HG03432 (cell line): Measurements from ENCODE around the gene COMMD3.

Experiments
- ATAC-seq: cut with Tn5 transposase; IDR thresholded peaks from one replicate; pipeline ENCODE4 v1.9.1; 2021; ENCODE audit warnings: mild to moderate bottlenecking, moderate library complexity; ENCODE audit not compliant: unreplicated experiment

The COMMD3 gene

DNA sequence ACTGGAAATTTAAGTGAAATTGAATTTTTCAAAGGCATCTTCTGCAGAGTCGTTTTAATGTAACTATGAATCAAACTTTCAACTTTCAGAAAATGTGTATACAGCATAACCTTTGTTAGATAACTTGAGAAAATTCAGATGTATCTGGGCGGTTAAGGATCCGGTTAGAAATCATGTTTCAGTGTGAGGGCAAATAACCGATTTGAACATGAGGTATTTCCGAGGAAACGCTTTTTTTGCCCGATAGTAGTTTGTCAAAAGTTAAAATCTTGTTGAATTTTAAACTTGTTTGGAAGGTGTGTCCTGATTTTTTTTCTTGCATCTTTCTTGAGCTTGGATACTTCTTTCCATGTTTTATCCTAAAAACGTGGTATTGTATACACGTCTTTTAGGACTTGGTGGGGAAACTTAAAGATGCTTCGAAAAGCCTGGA is 3.4 kb downstream of the COMMD3 start:
- ATAC-seq = no peak

DNA sequence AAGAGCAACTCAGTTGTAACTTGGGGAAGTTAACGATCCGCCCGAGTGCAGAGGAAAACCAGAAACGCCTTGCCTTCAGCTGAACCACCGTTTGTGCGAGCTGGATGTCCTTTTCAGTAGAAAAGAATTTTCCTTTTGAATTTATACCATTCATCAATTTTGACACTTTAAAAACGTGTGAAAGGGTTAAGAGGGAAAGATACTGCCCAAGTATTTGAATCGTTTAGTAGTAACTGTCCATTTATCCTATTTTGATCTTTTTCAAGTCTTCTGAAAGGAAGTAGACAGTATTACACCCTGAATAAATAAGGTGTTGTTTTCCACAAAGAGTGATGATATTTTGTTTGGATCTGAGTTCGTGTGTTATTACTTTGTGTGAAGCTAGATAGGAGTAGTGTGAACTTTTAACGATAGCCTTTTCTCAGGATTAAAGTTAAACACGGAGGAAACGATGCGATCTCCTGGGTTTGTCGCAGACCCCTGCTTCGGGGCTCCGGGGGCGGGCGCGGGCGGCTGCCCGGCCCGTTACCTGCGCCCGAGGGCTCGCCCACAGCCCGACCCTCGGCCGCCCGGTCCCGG is 3.9 kb downstream of the COMMD3 start:
- ATAC-seq = no peak

DNA sequence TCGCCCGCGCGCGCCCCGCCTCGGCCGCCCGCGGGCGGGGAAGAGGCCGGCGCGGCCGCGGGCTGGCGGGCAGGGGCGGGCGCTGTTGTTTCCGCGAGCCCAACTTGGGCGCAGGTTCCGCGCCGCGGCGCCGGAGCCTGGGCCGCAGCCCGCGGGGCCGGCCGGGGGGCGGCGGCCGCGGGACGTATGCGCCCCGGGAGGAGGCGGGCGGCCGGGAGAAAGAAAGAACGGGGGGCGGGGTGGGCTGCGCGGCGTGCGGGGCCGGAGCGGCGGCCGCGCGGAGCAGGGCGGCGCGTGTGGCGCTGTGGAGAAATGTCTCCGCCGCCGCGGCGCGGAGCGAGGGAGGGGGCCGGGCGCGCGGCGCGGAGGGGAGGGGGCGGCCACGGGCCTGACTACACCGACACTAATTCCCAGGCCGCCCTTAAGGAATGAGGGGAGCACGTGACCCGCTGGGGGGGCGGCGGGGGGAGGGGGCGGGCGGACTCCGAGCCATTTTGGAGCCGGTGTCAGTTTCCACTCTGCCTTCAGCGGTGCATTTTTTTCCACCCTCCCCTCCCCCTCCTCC is 4.5 kb downstream of the COMMD3 start, which contains the start of gene BMI1:
TSS of gene BMI1 (plus strand) at position 509 of the 565 bp plus-strand sequence. CDS start 5,351 bp downstream, outside the sequence.
- ATAC-seq = peak; percentile 25

- ATAC-seq = peak; percentile 16
These were observed 5.2 kb downstream of the COMMD3 start for GRCh38 chr10:22321156-22321923.

DNA sequence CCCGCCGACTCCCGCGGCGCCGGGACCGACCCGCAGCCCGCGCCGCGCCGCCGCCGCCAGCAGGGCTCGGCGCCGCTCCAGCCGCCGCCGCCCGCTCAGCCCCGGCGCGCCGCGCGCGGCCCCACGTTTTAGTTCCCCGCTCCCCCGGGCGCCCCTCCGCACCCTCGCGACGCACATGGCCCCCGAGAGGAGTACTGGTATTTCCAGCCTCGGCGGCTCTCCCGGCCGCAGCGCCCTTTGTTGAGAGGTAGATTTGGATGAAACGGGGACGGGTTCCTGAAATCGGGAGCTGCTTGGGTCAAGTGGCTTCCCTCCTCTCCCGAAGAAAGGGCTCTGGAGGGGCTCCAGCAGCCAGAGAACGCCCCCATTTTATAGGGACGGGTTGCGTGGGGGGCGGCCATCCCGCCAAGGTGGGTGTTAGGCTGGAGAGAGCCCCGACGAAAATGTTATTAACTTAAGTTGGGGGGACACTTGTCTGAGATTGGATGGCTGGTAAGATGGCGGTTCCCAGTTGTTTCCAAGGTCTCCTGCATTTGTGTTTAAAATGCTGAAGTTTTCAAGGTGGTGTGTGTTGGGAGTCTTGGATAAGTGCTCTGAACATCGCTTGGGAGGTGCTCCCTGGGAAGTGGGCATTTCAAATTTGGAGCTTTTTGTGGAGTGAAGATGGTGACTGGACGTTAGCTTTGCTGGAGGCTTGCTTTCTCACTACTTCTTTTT is 5.9 kb downstream of the COMMD3 start:
- peak; percentile 7 for ATAC-seq

DNA sequence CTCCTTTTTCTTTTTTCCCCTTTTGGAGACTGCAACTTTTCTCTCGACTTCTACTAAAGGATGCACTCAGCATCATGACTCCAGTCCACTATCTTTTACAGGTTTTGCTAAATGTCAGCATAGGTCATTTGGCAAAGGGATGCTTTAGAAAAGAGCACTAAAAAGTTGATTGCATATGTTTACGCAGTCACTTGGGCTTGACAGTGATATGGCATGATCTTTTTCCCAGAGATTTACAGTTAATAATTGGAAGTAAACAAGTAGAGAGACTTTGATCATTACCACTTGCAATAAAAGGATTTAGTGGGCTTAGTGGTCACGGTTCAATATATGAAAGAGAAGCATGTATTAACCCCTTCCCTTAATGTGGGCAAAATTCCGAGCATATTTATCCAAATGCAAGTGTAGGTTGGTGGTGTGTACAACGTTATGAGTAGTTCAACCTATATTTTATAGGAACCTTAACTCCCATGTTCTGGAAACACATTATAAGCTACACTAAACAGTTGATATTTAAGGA is 6.5 kb downstream of the COMMD3 start:
- no peak for ATAC-seq

DNA sequence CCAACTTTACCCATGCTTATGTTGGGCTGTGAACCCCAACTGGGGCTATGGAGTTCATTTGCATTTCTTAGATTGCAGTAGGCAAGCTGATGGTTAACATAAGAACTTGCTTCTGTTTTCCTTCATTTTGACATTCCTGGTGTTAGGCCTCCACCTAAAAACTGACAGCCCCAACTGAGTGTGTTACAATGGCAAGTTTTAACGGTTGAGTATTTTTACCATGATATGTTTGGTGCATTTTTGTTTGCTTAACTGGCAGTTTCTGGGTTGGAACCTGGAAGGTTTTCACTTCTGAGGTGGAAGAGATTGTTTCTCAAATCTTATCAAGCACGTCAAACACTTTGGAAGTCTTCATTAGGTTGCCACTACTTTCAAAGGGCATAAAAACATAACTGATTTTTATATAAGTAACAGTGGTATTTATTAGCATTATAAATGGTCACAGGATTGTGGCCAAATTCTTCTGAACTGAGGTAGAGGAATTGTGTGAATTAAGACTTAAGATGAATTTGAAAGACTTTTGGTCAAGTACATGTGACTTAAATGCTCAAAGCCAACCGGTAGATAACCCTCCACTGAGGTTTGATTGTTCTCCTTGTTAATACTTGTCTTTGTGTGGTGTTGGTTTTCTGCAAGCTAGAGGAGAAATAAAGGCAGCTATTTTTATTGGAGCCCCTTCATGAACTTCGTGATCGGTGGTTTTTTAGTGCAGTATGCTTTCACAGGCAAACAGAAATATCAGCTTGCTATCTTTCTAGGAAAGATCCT is 7.5 kb downstream of the COMMD3 start:
- ATAC-seq = no peak

- ATAC-seq = no peak
These were observed 8.2 kb downstream of the COMMD3 start for GRCh38 chr10:22324413-22324812.

GRCh38 chr10:22324893-22325271 is 8.7 kb downstream of the COMMD3 start:
- ATAC-seq = no peak

GRCh38 chr10:22325272-22326144 is 9.3 kb downstream of the COMMD3 start:
- peak; percentile 56 for ATAC-seq

- ATAC-seq = no peak
These were observed 10.0 kb downstream of the COMMD3 start for GRCh38 chr10:22326145-22326702.

DNA sequence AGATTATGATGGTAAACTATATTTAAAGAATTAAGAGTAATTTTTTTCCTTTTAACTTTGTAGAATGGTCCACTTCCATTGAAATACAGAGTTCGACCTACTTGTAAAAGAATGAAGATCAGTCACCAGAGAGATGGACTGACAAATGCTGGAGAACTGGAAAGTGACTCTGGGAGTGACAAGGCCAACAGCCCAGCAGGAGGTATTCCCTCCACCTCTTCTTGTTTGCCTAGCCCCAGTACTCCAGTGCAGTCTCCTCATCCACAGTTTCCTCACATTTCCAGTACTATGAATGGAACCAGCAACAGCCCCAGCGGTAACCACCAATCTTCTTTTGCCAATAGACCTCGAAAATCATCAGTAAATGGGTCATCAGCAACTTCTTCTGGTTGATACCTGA is 13.0 kb downstream of the COMMD3 start:
- ATAC-seq = no peak

DNA sequence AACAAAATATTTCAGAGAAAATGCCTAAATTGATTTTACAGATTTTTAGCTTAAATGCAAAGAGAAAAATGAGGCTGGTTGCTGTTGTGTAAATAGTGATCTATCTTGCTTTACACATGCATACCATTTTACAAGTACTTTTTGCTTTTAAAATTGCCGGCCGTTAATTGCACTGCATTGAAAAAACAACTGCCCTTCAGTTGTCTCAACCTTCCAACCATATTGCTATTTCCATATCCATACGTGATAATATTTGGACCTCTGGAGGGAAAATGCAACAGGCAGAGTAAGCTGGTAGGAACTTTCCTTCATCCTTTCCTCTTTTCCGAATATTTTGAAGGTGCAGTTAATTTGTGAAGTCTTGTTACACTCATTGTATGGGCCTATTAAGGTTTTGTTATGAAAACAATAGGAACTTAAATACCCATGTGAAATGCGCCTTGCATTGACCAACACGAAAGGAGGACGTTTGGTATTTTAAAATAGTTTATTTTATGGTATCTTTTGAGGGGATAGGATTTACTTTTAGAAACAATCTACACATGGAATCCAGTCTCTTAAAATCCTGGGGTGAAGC is 16.0 kb downstream of the COMMD3 start:
- no peak for ATAC-seq

DNA sequence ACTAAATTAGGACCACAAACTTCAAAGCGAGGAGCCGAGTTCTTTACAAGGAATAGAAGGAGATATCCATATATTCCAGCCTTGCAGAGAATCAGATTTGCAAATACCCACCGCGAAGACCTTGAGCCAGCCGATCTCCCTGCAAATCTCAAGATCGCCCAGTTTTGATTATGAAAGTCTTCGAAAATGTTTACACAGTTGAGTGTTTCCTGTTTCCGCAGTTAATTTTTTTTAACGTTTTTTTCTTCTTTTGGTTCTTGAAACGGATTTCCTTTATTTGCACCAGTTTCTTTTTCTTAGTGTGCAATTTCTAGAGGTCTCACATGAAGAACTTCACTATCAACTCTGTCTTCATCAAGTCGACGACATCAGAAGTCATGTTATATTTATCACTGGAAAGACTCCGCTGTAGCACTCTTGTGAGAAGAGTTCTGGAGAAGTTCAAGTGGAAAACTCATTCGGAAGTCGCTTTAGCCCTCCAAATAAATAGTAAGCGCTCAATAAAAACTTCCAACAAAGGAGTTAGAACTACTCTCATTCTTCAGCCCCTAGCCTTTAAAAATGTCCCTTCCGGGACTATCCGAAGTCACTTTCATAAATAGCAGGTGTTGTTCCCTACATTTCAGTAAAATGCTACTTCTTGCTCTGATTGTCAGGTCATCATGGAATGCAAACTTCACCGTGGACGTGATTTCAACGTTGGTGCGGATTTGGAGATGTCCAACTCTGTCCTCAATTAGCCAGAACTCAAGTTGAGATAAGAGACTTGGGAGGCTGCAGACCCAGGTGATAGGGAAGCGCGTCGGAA is 17.2 kb downstream of the COMMD3 start:
- no peak for ATAC-seq

GRCh38 chr10:22333975-22334282 is 17.7 kb downstream of the COMMD3 start:
- no peak for ATAC-seq

- no peak for ATAC-seq
These were observed 18.4 kb downstream of the COMMD3 start for GRCh38 chr10:22334414-22335172.

DNA sequence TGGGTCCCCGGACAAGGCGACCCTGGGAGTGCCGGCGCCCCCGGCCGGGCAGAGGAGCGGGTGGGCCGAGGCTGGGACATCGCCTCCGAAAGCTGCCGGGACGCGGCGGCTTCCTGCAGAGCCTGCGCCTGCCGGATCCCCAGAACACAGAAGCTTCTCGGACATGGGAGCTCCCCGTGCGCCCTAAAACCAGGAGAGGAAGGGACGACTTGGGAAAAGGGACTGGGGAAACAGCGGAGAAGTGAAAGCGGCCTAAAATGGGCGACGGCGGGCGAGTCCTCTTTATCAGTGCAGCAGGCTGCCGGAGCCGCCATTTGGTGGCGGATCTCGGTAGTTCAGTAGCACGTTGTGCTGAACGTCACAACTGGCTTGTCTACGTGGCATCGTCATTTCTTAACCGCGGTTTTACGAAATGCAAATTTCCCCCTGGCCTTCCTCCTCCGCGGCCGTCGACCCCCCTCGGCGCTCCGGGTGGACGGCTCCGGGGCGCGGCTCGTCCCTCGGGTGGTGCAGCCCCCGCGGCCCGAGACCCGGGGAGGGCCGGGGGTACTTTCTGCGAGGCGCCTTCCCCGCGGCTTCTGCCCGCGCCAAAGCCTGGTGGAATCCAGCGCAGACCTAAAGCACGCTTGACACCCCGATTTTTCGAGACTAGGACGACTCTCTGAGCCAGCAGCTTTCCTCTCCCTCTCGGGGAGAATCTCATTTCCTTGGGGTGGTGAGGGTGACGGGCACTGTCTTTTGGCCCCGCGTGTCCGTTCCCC is 19.2 kb downstream of the COMMD3 start:
- peak; percentile 45 for ATAC-seq
